ENCODE measurements around the gene PCGF1. TPM values are rescaled to one million over a fixed set of nuclear protein-coding genes. Genes with fewer than 3 reads are reported as not detected.

PCGF1 gene
- total RNA-seq, 3 donors from 2014 or later (not counting 1 experiment from before 2014, with no cell fraction given): 22.9 to 35.9 (median 33.2) TPM

DNA sequence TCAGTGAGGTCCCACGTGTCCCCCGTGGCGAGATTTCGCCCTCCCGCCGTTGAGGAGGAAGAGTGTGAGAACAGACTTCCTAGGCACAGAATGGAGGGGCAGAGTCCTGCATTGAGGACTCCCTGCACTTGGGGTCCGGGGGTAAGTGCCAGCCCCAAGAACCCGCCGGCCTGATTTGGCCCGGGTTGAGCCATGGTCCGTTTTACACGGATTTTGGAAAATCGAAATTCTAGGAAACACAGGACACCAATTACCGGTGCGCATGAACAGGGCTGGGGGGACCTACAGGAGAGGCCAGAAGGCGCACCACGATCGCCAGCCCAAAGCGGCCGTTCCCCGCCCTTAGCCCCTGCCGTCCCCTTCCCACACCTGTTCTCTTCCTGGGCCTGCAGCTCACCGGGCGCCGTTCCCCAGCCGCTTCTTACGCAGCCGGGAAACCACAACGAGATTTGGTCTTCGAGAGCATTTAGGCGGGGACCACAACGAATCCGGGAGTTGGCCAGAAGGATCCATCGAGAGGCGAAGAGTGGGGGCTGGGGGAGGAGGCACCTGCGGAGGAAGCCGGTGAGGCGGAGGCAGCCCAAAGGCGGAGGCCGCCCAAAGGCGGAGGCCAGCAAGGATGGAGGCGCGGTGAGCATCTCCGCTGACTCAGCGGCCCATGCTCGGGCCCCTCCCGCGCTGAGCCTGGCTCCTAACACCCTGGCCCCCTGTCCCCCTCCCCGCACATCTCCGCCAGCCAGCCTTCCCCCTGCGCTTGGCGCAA is 6.3 kb upstream of the PCGF1 start:
- peak overlapping the region; percentile 13 for H3K4me3 Mint-ChIP-seq
- H3K36me3 Mint-ChIP-seq: no peaks in the 10 kb centered on the region
- 5% methylated on average over 52 of the region's 52 CpGs for WGBS (ENCODE audit: insufficient coverage)
- H3K4me3 ChIP-seq (ENCODE audit: low read length): no peak overlapping the region
- intact Hi-C loops (cut with micrococcal nuclease): no loop called here
- peak in 1 of 2 donors; percentile 48 for DNase-seq
- TF ChIP-seq, protein P1, sequence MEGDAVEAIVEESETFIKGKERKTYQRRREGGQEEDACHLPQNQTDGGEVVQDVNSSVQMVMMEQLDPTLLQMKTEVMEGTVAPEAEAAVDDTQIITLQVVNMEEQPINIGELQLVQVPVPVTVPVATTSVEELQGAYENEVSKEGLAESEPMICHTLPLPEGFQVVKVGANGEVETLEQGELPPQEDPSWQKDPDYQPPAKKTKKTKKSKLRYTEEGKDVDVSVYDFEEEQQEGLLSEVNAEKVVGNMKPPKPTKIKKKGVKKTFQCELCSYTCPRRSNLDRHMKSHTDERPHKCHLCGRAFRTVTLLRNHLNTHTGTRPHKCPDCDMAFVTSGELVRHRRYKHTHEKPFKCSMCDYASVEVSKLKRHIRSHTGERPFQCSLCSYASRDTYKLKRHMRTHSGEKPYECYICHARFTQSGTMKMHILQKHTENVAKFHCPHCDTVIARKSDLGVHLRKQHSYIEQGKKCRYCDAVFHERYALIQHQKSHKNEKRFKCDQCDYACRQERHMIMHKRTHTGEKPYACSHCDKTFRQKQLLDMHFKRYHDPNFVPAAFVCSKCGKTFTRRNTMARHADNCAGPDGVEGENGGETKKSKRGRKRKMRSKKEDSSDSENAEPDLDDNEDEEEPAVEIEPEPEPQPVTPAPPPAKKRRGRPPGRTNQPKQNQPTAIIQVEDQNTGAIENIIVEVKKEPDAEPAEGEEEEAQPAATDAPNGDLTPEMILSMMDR (IDR thresholded peaks at IDR 0.05): no peak
- no peak overlapping the region for H3K27ac ChIP-seq (ENCODE audit: low read length)
- H3K9me3 Mint-ChIP-seq: no peaks in the 10 kb centered on the region
- peak overlapping the region in 1 of 2 donors; percentile 36 for H3K27ac Mint-ChIP-seq
- H3K36me3 ChIP-seq (ENCODE audit: control insufficient read depth, insufficient read depth, low read length): no peaks in the 10 kb centered on the region
- peaks cover 10 to 20% of the 10 kb centered on the region in 2 donors for H3K4me1 Mint-ChIP-seq
- no peaks in the 10 kb centered on the region for H3K9me3 ChIP-seq (ENCODE audit: control insufficient read depth, insufficient read depth, low read length)
- peaks cover 31% of the 10 kb centered on the region for H3K4me1 ChIP-seq (ENCODE audit: control insufficient read depth, insufficient read depth, low read length)
- H3K27me3 Mint-ChIP-seq (ENCODE audit: low read depth in 2 of 2): peaks cover 60 to 74% of the 10 kb centered on the region in 2 donors
- ATAC-seq: peak in 1 of 3 donors; percentile 25
- H3K27me3 ChIP-seq (ENCODE audit: control insufficient read depth, insufficient read depth, low read length): peaks cover 65% of the 10 kb centered on the region

GRCh38 chr2:74512744-74513604 is 5.5 kb upstream of the PCGF1 start:
- no peaks in the 10 kb centered on the region for H3K36me3 Mint-ChIP-seq

GRCh38 chr2:74511104-74511989 is 3.9 kb upstream of the PCGF1 start:
- WGBS (ENCODE audit: insufficient coverage): 38% methylated on average over 11 of the region's 11 CpGs
- DNase-seq (no peak), ATAC-seq (no peak)
- Histone ChIP-seq H3K4me3 (ENCODE audit: low read length) (no peak overlapping the region), H3K27ac (ENCODE audit: low read length) (no peak overlapping the region), H3K27me3 (ENCODE audit: control insufficient read depth, insufficient read depth, low read length) (peaks cover 46% of the 10 kb centered on the region), H3K36me3 (ENCODE audit: control insufficient read depth, insufficient read depth, low read length) (no peaks in the 10 kb centered on the region), H3K4me1 (ENCODE audit: control insufficient read depth, insufficient read depth, low read length) (peaks cover 43% of the 10 kb centered on the region), H3K9me3 (ENCODE audit: control insufficient read depth, insufficient read depth, low read length) (no peaks in the 10 kb centered on the region)
- Mint-ChIP-seq H3K27me3 (ENCODE audit: low read depth in 2 of 2) (peaks cover 35 to 55% of the 10 kb centered on the region in 2 donors), H3K27ac (no peak overlapping the region), H3K36me3 (no peaks in the 10 kb centered on the region), H3K9me3 (no peaks in the 10 kb centered on the region), H3K4me1 (peaks cover 30 to 34% of the 10 kb centered on the region in 2 donors), H3K4me3 (no peak overlapping the region)
- TF ChIP-seq, protein P1 (IDR thresholded peaks at IDR 0.05): no peak
- intact Hi-C loops (cut with micrococcal nuclease): no loop called here

More at GRCh38 chr2:74512744-74513604, 5.5 kb upstream of the PCGF1 start:
- H3K27ac ChIP-seq (ENCODE audit: low read length): no peak overlapping the region
- ATAC-seq: no peak
- WGBS (ENCODE audit: insufficient coverage): 9% methylated on average over 35 of the region's 36 CpGs
- DNase-seq: no peak
- H3K4me1 ChIP-seq (ENCODE audit: control insufficient read depth, insufficient read depth, low read length): peaks cover 36% of the 10 kb centered on the region
- TF ChIP-seq, protein P1 (IDR thresholded peaks at IDR 0.05): no peak
- peak overlapping the region in 1 of 2 donors; percentile 36 for H3K27ac Mint-ChIP-seq
- peaks cover 57% of the 10 kb centered on the region for H3K27me3 ChIP-seq (ENCODE audit: control insufficient read depth, insufficient read depth, low read length)
- no peak overlapping the region for H3K4me3 ChIP-seq (ENCODE audit: low read length)
- intact Hi-C loops (cut with micrococcal nuclease): no loop called here
- no peak overlapping the region for H3K4me3 Mint-ChIP-seq
- peaks cover 18 to 27% of the 10 kb centered on the region in 2 donors for H3K4me1 Mint-ChIP-seq
- H3K9me3 ChIP-seq (ENCODE audit: control insufficient read depth, insufficient read depth, low read length): no peaks in the 10 kb centered on the region
- H3K9me3 Mint-ChIP-seq: no peaks in the 10 kb centered on the region
- H3K36me3 ChIP-seq (ENCODE audit: control insufficient read depth, insufficient read depth, low read length): no peaks in the 10 kb centered on the region
- peaks cover 51 to 71% of the 10 kb centered on the region in 2 donors for H3K27me3 Mint-ChIP-seq (ENCODE audit: low read depth in 2 of 2)

All from natural killer cell (primary cell).